GM19043 (cell line): ENCODE results near the gene UNC5CL.
"Not testable (repeated sequence)": the region's sequence is repeated elsewhere in the genome, so short reads cannot be mapped to it uniquely, and the experiment has no call there.

Source experiments
- ATAC-seq: cut with Tn5 transposase; IDR thresholded peaks from one replicate; pipeline ENCODE4 v1.9.1; 2021; ENCODE audit warnings: low read depth; ENCODE audit not compliant: unreplicated experiment

Gene UNC5CL

GRCh38 chr6:41009669-41010068 is 29.4 kb downstream of the UNC5CL start:
- no peak for ATAC-seq

- ATAC-seq, result no peak
These were observed 31.0 kb downstream of the UNC5CL start for GRCh38 chr6:41008011-41008410.

GRCh38 chr6:41006980-41007379 is 32.0 kb downstream of the UNC5CL start:
- ATAC-seq, result not testable (repeated sequence)

- ATAC-seq, result not testable (repeated sequence)
These were observed 32.8 kb downstream of the UNC5CL start for GRCh38 chr6:41006217-41006616.

- no peak for ATAC-seq
These were observed 36.9 kb downstream of the UNC5CL start for GRCh38 chr6:41002168-41002567.

GRCh38 chr6:41000248-41000647 is 38.8 kb downstream of the UNC5CL start:
- no peak for ATAC-seq

GRCh38 chr6:40999569-40999968 is 39.5 kb downstream of the UNC5CL start:
- ATAC-seq, result no peak

- no peak for ATAC-seq
These were observed 40.4 kb downstream of the UNC5CL start for GRCh38 chr6:40998661-40999060.

- ATAC-seq, result no peak
These were observed 41.6 kb downstream of the UNC5CL start for GRCh38 chr6:40997234-40997957.

GRCh38 chr6:40996591-40997233 is 42.3 kb downstream of the UNC5CL start:
- no peak for ATAC-seq

GRCh38 chr6:40992746-40993145 is 46.3 kb downstream of the UNC5CL start:
- no peak for ATAC-seq

GRCh38 chr6:40990301-40990700 is 48.7 kb downstream of the UNC5CL start:
- ATAC-seq, result no peak

- no peak for ATAC-seq
These were observed 49.5 kb downstream of the UNC5CL start for GRCh38 chr6:40989204-40990169.

- ATAC-seq, result no peak
These were observed 50.4 kb downstream of the UNC5CL start for GRCh38 chr6:40988634-40989033.

- ATAC-seq, result no peak
These were observed 51.9 kb downstream of the UNC5CL start for GRCh38 chr6:40986921-40987819.

GRCh38 chr6:40986364-40986763 is 52.7 kb downstream of the UNC5CL start:
- no peak for ATAC-seq

- no peak for ATAC-seq
These were observed 55.3 kb downstream of the UNC5CL start for GRCh38 chr6:40983752-40984151.

- no peak for ATAC-seq
These were observed 56.1 kb downstream of the UNC5CL start for GRCh38 chr6:40982917-40983316.

GRCh38 chr6:40978687-40979289 is 60.2 kb downstream of the UNC5CL start:
- no peak for ATAC-seq

- ATAC-seq, result no peak
These were observed 61.3 kb downstream of the UNC5CL start for GRCh38 chr6:40977695-40978094.
